GM18873 (cell line): ENCODE measurements around the gene RAB6A.
"Not testable (repeated sequence)": the region's sequence is repeated elsewhere in the genome, so short reads cannot be mapped to it uniquely, and the experiment has no call there.

Source experiments
- ATAC-seq: cut with Tn5 transposase; IDR thresholded peaks from one replicate; pipeline ENCODE4 v1.9.1; 2021; ENCODE audit warnings: mild to moderate bottlenecking, moderate library complexity, moderate number of reproducible peaks; ENCODE audit not compliant: unreplicated experiment, low FRiP score

Gene RAB6A

DNA sequence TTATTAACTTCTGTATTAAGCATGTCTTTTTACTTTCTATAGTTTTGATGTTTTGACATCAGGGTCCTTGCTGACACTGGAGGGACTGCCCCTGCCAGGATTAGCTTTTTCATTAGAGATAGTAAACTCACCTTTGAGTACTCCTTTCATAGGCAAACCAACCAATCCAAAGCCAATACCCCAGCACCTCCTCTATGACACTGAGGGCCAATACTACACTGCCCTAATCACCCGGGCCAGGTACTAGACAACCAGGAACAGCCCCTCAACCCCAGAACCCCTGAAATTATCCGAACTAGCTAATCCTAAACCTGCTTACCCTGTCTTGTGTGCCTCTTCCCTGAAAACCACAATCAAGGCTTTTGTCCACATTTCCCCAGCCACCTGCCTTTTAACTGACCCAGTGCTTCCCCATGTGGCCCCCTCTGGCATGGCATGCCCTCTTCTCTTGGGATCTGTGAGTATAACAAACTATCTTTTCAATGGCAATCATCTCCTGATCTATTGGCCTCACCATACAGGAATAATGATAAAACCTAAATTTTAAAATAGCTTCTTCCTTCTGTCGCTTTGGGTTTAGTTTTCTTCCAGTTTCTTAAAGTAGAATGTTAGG is 31.2 kb downstream of the RAB6A start:
- no peak for ATAC-seq

DNA sequence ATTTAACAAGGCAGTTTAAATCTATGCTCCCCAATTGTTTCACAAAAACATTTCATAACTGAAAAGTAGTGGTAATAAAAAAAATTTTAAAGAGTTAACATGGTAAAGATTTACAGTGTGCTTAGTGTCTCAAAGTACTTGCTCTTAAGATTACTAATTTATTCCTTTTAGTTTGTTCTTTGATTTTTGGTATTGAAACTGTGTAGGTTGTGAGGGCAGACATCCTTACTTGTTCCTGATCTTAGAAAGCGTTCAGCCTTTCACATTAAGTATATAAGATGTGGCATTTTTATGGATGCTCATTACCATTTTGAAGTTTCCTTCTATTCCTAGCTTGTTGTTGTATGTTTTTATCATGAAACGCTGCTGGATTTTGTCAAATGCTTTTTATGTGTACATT is 32.9 kb downstream of the RAB6A start:
- ATAC-seq: no peak

DNA sequence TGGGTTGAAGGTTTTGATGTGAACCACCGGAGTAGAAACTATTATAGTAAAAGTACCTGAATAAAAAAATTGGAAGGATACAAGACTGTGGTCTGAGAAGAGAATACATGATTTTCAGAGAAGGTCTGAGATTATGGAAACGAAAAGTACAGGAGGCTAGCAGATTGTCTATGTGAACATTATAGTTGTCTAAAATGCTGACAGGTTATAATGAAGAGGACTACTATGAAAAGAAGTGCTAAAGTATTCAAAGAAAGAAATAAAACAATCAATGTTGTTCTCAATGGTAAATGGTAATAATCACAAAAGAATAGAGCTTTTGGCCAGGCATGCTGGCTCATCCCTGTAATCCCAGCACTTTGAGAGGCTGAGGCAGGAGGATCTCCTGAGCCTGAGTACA is 34.0 kb downstream of the RAB6A start:
- no peak for ATAC-seq

DNA sequence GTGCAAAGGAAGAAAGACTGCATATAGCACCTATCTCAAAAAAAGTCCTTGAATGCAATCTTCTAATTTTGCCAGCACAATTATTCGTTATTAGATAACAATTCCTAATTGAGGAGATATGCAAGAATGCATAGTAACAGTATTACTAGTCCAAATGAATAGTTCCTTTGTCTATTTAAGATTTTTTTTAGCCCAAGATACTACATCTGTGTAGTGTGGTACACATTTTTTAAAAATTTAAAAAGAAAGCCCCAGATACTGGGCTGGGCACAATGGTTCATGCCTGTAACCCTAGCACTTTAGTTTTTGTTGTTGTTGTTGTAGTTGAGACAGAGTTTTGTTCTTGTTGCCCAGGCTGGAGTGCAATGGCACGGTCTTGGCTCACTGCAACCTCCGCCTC is 43.7 kb downstream of the RAB6A start:
- ATAC-seq: no peak

DNA sequence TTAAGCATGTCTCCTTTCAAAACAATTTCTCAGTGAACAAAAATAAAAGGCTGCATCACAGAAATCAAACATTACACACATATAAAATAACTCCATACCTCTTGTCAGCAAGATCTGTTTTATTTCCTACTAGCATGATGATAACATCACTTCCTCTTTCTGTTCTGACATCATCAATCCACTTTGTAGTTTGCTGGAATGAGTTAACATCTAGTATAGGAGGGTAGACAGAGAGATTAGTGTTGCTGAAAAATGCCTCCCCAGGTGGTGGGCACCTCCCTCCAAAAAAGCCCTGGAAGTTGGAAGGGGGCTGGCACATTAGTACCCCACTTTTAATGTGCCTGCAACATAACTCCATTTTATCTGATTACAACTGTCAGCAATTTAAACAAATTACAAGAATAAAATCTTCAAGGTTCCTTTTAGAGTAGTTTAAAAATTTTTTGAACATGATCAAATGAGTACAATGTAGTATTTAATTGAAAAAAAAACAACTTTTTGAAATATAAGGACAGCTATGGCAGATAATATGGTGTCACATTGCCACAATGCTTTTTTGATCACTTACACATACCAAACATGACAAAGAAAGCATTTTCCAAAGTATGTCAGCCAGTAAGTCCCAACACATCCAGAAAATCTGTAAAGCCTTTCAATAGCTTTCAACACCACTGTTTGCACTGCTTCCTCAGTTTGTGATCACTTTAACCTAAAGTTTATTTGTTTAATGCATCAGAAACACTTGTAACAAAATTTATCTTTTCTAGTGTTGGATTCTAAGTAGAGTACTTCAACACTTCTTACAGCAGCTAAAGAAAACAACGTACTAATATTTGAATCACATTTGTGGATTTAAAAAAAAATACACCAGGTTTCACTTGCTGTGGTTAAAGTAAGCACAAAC is 44.5 kb downstream of the RAB6A start:
- no peak for ATAC-seq

DNA sequence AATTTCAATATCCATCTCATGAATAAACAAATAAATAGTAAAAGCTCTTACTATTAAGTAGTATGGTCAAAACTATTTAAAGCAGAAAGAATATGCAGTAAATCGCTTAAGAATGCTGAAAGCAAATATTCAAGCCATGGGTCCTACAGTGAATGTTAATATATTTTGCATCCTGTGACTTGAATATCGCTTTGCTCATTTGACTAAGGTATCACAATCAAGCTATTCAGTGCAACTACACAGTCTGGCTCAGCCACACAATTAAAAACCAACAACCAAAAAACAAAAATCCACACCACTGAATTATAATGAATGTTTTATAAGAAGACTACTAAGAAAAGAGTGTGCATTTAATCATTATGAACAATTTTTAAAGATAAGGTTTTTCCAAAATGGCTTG is 45.3 kb downstream of the RAB6A start:
- ATAC-seq: no peak

DNA sequence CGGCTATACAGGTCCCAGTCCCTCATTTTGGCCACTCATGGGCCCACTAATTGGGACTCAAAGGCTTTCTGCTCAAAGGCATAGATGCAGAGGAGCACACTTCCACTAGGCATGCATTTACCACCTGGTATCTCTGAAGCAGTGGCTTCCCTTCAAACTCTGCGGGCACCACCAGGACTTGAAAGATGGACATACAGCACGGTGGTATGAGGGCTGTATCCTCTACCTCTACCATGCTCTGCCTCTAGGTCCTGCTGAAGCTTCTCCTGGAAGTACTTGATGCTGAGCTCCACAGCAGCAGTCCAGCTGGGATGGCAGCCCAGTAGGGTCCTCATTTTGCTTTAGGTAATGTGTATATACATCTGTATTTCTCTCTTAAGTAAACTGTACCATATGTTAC is 49.9 kb downstream of the RAB6A start:
- no peak for ATAC-seq

DNA sequence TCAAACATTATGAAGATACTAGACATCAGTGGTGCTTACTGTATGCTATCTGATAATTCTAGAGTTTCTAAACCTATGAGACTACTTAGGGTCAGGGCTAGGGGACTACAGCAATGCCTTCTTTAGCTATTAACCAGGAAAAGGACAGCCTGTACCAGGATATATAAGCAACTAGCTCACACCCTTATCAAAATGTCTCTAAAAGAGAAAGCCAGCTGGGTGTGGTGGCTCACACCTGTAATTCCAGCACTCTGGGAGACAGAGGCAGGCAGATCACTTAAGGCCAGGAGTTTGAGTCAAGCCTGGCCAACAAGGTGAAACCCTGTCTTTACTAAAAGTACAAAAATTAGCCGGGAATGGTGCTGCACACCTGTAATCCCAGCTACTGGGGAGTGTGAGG is 55.8 kb downstream of the RAB6A start:
- no peak for ATAC-seq

DNA sequence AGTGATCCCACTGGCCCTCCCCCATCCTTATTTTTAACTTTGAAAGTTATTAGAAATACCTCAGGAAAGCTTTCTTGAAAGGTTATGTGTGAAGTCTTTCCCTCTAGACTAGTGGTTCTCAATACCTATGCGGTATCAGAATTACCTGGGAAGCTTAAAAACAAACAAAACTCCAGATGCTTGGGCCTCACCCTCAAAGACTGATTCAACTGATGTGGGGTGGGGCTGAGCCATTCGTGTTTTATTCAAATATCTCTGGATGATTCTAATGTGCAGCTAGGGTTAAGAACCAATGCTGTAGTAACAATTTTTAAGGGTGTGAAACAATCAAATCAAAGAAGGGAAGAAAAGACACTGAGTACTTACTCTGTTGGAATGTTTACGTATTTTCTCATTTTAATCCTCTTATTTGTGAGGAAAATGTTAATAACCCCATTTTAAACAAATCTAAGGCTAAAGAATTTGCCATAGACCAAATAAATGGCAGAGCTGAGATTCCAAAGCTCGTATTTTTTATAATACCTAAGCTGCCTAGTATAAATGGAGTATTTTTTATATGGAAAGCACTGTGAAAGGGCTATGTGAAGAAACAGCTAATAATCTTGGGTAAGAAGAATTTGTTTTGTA is 66.9 kb downstream of the RAB6A start:
- no peak for ATAC-seq

DNA sequence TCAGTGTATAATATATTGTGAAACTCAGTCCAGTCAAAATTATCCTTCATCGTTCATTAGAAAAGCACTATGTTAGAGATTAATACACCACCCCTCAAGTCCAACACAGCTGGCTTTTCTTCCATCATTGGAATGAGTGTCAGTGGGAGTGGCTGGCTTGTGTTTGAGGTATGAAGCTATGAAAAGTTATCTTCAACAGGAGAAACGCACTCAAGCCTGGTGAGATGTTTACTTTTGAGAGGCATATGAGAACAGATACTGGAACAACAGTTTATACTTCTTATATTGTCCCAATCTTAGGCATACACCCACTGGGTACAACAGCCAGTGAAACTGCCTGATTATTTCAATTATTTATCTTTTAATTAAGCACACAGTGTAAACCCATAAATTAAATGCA is 80.2 kb downstream of the RAB6A start:
- no peak for ATAC-seq

DNA sequence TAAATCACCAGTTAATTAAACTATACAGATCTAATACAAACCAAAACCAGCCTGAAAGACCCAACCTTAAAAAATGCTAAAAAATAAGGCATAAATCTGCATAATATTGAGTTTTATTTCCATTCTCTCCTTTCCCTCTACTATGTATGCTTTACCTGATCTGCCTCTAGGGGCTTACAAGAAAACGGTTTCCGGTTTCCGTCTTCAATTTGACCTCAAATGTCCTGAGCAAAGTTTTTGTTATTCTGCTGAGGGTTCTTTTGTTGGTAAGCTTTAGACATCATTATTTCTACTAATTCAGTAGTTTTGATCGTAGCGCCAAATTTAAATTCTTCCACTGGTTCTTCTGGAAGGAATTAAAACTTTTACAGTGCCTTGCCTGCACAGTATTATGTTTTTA is 84.3 kb downstream of the RAB6A start:
- ATAC-seq: not testable (repeated sequence)

DNA sequence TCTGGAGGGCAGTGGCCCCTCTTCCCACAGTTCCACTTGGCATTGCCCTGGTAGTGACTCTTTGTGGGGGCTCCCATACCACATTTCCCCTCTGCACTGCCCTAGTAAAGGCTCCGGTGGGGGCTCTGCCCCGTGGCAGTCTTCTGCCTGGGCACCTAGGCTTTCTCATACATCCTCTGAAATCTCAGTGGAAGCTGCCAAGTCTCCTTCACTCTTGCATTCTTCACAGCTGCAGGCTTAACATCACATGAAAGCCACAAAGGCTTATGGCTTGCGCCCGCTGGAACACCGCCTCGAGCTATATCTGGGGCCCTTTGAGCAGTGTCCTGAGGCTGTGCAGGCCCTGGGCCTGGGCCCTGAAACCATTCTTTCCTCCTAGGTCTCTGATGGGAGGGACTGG is 89.2 kb downstream of the RAB6A start:
- no peak for ATAC-seq

DNA sequence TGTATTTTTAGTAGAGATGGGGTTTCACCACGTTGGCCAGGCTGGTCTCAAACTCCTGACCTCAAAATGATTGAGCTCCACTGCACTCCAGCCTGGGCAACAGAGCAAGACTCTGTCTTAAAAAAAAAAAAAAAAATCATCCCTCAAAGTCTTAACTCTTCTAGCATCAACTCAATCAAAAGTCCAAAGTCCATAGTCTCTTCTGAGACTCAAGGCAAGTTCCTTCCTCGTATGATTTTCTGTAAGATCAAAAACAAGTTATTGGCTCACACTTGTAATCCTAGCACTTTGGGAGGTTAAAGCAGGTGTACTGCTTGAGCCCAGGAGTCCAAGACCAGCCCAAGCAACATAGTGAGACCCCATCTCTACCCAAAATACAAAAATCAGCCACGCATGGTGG is 90.1 kb downstream of the RAB6A start:
- no peak for ATAC-seq

DNA sequence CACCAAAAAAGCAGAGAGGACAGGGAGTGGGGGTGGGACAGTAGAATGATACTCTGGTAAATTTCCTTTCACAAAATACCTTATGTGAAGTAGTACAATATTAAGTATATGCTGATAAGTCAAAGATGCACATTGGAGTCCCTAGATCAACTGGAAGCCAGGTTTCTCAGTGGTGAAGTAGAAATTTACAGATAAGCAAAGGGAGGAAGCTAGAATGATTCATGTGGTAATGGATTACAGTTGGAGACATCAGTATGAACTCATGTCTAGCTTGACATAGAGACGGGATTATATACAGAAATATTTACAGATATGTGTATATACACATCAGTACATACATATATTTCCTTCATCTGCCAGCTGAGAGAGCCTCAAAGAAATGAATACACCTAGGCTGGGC is 93.0 kb downstream of the RAB6A start:
- no peak for ATAC-seq

DNA sequence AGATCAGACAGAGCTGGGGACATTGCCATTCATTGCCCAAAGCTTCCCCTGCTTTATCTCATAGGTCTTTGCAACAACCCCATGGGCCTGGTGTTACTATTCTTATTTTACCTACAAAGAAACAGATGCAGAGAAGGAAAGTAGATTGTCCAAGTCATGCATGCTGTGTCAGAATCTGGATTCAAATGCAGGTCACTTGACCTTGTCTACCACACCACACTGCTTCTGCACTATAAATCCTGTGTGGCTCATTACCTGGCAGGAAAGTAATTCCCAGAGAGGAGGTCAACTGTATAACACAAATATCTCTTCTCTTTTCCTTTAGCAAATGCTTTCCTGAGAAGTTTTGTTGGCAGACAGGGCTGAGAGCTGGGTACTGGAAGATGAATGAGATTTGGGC is 96.0 kb downstream of the RAB6A start:
- ATAC-seq: no peak

DNA sequence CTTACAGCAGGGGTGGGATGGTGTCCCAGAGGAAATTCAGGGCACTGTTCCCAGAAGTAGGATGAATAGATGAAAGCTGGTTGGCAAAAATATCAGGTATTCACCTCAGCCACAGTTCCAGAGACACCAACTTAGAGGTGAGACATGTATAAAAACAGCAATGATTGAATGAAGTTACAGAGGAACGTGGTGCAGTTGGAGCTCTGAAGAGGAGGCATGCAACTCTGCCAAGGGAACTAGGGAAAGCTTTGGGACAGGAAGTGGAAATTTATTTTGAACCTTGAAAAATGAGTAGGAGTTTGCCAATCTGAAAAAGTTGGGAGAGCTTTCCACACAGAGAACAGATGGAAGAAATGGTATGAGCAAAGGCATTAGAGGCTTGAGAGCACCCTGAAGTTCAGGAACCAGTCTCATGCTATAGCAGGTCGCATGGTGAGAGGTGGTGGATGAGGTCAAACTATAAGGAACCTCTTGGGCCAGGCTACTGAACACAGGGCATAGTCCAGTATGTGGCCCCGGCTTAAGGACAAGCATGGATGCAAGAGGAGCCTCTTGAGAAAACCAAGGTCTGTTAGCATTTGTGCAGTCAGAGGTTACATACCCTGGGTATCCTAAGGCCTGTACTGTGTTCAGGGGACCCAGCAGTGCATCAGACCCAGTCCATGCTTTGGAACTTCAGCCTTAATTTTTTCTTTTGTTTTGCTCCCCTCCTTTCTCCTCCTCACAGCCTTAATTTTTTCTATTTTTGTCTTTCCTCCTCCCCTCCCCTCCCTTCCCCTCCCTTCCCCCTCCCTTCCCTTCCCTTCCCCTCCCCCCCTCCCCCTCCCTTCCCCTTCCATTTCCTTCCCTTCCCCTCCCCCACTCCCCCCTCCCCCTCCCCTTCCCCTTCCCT is 97.0 kb downstream of the RAB6A start:
- no peak for ATAC-seq

DNA sequence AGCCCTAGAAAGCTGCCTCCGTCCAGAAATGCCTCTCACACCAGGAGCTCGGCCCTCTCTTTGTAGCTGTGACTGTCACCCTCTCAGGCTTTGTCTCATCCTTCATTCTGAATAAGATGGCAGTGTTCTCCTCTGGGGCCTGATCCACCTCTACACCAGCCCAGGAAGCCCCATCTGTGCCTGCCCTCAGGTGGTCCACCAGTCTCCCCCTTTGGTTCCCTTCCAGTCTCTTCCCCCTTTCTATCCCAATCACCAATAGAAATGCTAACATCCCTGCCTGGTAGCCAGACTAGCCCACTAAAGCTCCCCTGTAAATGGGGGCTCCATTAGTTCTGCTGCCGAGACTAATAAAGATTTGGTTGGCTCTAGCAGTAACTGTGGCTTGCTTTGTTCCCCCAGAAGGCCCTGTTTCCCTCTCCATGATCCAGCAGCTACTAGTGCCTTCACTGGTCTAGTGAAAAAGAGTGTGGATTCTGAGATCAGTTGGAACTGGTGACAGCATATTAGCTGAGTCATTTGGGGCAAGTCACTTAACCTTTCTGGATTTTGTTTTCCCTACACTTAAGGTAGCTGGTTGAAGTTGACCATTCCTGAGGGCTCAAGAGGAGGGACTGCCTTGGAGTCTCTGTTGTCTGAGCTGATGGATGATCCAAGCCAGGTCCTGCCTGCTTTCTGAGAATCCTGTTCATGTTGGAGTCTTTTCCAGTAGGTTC is 98.3 kb downstream of the RAB6A start:
- ATAC-seq: no peak

DNA sequence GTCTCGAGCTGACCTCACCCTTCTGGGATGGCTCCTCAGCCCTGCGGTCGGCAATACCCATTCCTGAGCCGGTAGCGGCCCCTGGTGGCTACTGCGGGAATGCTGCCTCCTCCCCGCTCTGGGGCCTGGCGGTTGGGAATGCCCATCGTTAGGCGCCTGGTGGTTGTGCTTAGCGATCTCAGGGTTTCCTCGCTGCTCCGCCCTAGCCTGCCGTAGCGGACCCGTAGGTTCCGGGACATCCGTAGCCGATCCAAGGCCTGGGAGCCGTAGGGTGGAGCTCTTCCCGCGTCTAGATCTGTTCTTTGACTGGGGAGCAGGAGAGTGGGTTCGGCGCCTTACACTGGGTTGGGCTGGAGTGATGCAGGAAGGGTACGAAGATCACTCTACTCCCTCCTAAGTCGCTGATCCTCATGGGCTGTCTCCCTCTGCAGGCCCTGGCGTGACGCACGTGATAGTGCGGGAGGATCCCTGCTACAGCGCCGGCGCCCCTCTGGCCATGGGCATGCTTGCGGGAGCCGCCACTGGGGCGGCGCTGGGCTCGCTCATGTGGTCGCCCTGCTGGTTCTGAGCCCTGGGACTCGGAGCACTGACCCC is 99.7 kb downstream of the RAB6A start:
- peak; percentile 52 for ATAC-seq

DNA sequence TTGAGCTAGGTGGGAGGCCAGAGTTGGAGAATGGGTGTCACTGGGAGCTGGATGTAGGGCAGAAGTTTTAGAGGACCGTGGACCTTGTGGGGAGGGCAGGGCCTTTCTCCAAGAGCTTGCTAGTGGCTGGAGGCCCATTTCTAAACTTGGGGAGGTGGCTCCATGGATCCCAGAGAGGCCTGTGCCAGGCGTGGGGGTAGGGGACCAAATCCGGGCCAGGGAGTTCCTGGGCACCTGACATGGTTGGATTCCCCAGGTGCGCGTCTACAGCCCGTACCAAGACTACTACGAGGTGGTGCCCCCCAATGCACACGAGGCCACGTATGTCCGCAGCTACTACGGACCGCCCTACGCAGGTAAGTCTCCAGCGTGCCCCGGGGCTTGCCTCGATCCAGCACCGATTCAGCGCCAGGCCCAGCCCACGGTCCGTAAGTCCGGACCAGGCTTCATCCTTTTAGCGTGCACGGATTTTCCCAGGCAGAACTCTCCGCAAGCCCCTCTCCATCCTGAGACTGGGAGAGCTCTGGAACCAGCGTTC is 100.3 kb downstream of the RAB6A start:
- ATAC-seq: no peak
